Measurements from ENCODE around the gene G0S2.

DNA sequence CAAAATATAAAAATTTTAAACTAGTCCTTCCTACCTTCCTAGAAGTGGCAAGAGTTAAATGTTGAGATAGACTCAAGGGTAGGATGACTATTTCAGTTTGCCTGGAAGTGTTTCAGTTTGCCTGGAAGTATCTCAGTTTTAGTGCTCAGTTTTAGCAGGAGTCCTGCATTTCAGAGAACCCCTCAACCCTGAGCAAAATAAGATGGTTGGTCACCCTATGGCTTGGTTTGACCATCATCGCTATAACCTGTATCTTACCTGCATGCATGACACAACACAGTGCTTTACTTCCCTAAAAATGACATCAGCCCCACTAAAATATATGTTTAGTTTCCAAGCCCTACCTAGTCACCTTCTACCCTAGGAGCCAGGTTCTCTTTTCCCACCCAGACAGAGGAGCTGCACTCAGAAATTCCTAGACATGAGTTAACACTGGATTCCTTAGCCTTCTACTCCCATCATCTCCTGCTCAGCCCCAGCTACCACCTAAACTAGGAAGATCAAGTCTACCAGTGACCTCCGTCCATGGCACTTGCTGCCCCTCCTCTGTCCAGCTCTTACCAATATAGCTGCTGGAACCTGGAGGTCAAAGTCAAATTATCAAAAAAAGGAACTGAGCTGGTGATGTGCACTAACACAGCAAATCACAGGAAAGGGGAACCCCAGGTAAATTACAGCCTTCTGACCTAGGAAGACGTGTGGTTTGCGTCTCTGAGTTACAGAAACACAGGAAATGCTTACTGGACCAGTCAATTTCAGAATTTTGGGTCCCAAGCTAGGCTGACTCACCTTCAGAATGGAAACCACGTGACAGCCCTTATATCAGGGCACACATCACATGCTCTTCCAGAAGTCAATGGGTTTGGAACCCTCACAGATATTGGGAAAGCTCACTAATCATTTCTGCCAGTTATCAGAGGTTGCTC lies 2.2 kb upstream of the G0S2 start:
- TF ChIP-seq POLR2AphosphoS5 (IDR thresholded peaks at IDR 0.05; ENCODE audit: low read depth, low read length), result no peak
- no peak for TF ChIP-seq POLR2A (IDR thresholded peaks at IDR 0.05; ENCODE audit: low read depth, low read length)
- TF ChIP-seq TAF1 (IDR thresholded peaks at IDR 0.05; ENCODE audit: borderline replicate concordance, low read depth, low read length), result no peak

All from GM12892 (cell line).